HepG2 (cell line): ENCODE results near the gene ZNF883. TPM values are rescaled to one million over a fixed set of nuclear protein-coding genes. Genes with fewer than 3 reads are reported as not detected.

Experiments used
- CCAR2 ChIP-seq: fragments of 200-400 bp; formaldehyde crosslinking; optimal IDR thresholded peaks from 2 replicates; pipeline ENCODE3; 2018; ENCODE audit warnings: low read depth, mild to moderate bottlenecking, low read length, moderate library complexity
- CREB1 ChIP-seq, 2 experiments: fragments of 450-650 bp in 1 of 2; IDR thresholded peaks; 2 replicates each; pipeline ENCODE4 v1.6.1; 2016 to 2017; ENCODE audit warnings: control low read depth in 1 of 2, mild to moderate bottlenecking in 1 of 2, missing compliant biosample characterization in 1 of 2, missing genetic modification characterization in 1 of 2
- NFYB ChIP-seq: sonication (generic); formaldehyde crosslinking; IDR thresholded peaks from 2 replicates; pipeline ENCODE4 v1.4.0; 2020; ENCODE audit warnings: missing genetic modification reagents
- RERE ChIP-seq: IDR thresholded peaks from 2 replicates; pipeline ENCODE4 v1.6.1; 2016; ENCODE audit warnings: low read depth, missing genetic modification reagents, missing compliant biosample characterization
- SIX4 ChIP-seq: sonication (generic); formaldehyde crosslinking; IDR thresholded peaks from 2 replicates; pipeline ENCODE4 v1.4.0; 2020; ENCODE audit warnings: missing genetic modification reagents
- SMYD3 ChIP-seq: sonication (generic); formaldehyde crosslinking; IDR thresholded peaks from 2 replicates; pipeline ENCODE4 v1.8.1; 2023; ENCODE audit warnings: mild to moderate bottlenecking, missing genetic modification reagents
- ZBTB26 ChIP-seq: IDR thresholded peaks from 2 replicates; pipeline ENCODE4 v1.6.1; 2016; ENCODE audit warnings: missing compliant biosample characterization, missing genetic modification reagents, borderline replicate concordance
- ZBTB8A ChIP-seq: sonication (generic); formaldehyde crosslinking; IDR thresholded peaks from 2 replicates; pipeline ENCODE4 v1.4.0; 2020; ENCODE audit warnings: mild to moderate bottlenecking, low read depth, missing genetic modification reagents, borderline replicate concordance
- ZNF235 ChIP-seq: sonication (generic); formaldehyde crosslinking; IDR thresholded peaks from 2 replicates; pipeline ENCODE4 v1.8.1; 2023; ENCODE audit warnings: mild to moderate bottlenecking, missing genetic modification reagents, borderline replicate concordance
- ZNF607 ChIP-seq: sonication (generic); formaldehyde crosslinking; IDR thresholded peaks from 2 replicates; pipeline ENCODE4 v1.5.1; 2020; ENCODE audit warnings: missing genetic modification reagents, mild to moderate bottlenecking, borderline replicate concordance
- ZNF816 ChIP-seq: sonication (generic); formaldehyde crosslinking; IDR thresholded peaks from 2 replicates; pipeline ENCODE4 v1.8.0; 2022; ENCODE audit warnings: missing genetic modification reagents, mild to moderate bottlenecking, borderline replicate concordance
- polyA plus RNA-seq, 8 experiments: library from polyadenylated mRNA; depleted of rRNA in 3 of 8; stranded (reverse) in 7 of 8; unstranded in 1 of 8; fragments of >200 nt; fragmentation: Illumina TruSeq in 4 of 8; extraction: Trizol in 4 of 8; gene quantifications; 2 replicates each; pipeline versions ENCODE4 v1.2.1 to v1.2.3, GENCODE V29; 2011 to 2016; ENCODE audit warnings: low read depth in 4 of 8, missing spikeins in 1 of 8, mixed read lengths in 1 of 8; ENCODE audit not compliant: insufficient read depth in 1 of 8
- total RNA-seq, 5 experiments: library from RNA; depleted of rRNA; stranded (reverse); fragments of >200 nt; fragmentation: Illumina TruSeq; extraction: Trizol; gene quantifications; 2 replicates each; pipeline ENCODE4 v1.2.3, GENCODE V29; 2016; ENCODE audit warnings: low read depth in 1 of 5
- TF ChIP-seq, protein P1 (sequence below): sonication (generic); formaldehyde crosslinking; IDR thresholded peaks from 2 replicates; pipeline ENCODE4 v1.9.0; 2021; ENCODE audit warnings: missing genetic modification reagents, mild to moderate bottlenecking, borderline replicate concordance
- TF ChIP-seq, protein P2 (sequence below): sonication (generic); formaldehyde crosslinking; IDR thresholded peaks from 2 replicates; pipeline ENCODE4 v1.4.0; 2020; ENCODE audit warnings: missing genetic modification reagents
- TF ChIP-seq, protein P3 (sequence below): sonication (generic); formaldehyde crosslinking; IDR thresholded peaks from 2 replicates; pipeline ENCODE4 v1.5.0; 2020; ENCODE audit warnings: missing genetic modification reagents

The ZNF883 gene
- total and polyA plus RNA-seq, 2 of the 13 experiments (the other 11 are each of a cell fraction or from before 2014, with no cell fraction given) = 5.3 to 10.0 TPM

GRCh38 chr9:112911736-112912135, 100.3 kb downstream of the ZNF883 start (continued):
- TF ChIP-seq RERE (CRISPR knock-in tag) (no peak), NFYB (CRISPR knock-in tag) (no peak), ZNF607 (no peak), ZNF235 (no peak), ZBTB26 (CRISPR knock-in tag) (no peak), CREB1 (IDR thresholded peaks at IDR 0.05) (no peak), CREB1 (CRISPR knock-in tag; IDR thresholded peaks at IDR 0.05) (no peak), SMYD3 (CRISPR knock-in tag) (no peak), ZNF816 (CRISPR knock-in tag) (no peak), ZBTB8A (CRISPR knock-in tag) (no peak), CCAR2 (no peak), SIX4 (CRISPR knock-in tag) (no peak)
- TF ChIP-seq, protein P1, sequence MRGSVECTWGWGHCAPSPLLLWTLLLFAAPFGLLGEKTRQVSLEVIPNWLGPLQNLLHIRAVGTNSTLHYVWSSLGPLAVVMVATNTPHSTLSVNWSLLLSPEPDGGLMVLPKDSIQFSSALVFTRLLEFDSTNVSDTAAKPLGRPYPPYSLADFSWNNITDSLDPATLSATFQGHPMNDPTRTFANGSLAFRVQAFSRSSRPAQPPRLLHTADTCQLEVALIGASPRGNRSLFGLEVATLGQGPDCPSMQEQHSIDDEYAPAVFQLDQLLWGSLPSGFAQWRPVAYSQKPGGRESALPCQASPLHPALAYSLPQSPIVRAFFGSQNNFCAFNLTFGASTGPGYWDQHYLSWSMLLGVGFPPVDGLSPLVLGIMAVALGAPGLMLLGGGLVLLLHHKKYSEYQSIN (CRISPR knock-in tag) = no peak
- TF ChIP-seq, protein P2, sequence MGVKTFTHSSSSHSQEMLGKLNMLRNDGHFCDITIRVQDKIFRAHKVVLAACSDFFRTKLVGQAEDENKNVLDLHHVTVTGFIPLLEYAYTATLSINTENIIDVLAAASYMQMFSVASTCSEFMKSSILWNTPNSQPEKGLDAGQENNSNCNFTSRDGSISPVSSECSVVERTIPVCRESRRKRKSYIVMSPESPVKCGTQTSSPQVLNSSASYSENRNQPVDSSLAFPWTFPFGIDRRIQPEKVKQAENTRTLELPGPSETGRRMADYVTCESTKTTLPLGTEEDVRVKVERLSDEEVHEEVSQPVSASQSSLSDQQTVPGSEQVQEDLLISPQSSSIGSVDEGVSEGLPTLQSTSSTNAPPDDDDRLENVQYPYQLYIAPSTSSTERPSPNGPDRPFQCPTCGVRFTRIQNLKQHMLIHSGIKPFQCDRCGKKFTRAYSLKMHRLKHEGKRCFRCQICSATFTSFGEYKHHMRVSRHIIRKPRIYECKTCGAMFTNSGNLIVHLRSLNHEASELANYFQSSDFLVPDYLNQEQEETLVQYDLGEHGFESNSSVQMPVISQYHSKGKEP = no peak
- TF ChIP-seq, protein P3, sequence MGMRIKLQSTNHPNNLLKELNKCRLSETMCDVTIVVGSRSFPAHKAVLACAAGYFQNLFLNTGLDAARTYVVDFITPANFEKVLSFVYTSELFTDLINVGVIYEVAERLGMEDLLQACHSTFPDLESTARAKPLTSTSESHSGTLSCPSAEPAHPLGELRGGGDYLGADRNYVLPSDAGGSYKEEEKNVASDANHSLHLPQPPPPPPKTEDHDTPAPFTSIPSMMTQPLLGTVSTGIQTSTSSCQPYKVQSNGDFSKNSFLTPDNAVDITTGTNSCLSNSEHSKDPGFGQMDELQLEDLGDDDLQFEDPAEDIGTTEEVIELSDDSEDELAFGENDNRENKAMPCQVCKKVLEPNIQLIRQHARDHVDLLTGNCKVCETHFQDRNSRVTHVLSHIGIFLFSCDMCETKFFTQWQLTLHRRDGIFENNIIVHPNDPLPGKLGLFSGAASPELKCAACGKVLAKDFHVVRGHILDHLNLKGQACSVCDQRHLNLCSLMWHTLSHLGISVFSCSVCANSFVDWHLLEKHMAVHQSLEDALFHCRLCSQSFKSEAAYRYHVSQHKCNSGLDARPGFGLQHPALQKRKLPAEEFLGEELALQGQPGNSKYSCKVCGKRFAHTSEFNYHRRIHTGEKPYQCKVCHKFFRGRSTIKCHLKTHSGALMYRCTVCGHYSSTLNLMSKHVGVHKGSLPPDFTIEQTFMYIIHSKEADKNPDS (CRISPR knock-in tag) = no peak
